ENCODE measurements around the gene TRAF2.

DNA sequence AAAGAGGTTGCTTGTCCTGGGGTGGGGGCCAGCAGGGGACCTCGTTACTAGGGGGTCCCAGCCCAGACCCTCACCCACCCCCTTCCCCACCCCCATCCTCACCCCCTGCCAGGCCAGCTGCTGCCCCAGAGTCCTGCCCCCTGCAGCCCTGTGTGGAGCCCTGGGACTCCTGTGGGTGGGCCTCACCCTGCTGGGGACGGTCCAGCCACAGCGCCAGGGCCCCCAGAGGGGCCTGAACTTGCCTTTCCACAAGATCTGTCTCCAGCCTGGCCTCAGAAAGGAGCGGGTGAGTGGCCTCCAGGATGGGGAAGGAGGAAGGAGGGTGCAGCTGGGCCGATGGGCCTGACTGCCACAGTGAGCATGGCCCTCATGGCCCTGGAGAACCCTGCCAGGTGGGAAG, 83.5 kb downstream of the TRAF2 start:
- TF ChIP-seq POLR2AphosphoS5 (IDR thresholded peaks at IDR 0.05; ENCODE audit: low read depth, low read length) = no peak
- no peak for TF ChIP-seq POLR2A (IDR thresholded peaks at IDR 0.05; ENCODE audit: low read depth, low read length)
- no peak for TF ChIP-seq TAF1 (IDR thresholded peaks at IDR 0.05; ENCODE audit: low read depth, low read length)
- no peak for TF ChIP-seq SPI1 (IDR thresholded peaks at IDR 0.05; ENCODE audit: low read depth, low read length)
- no peak for TF ChIP-seq POU2F2 (IDR thresholded peaks at IDR 0.05; ENCODE audit: low read depth, low read length)
